BE2C (cell line): ENCODE data around the gene DSP.

Experiments used
- DNase-seq: peaks from one replicate; pipeline ENCODE4 v3.0.0-alpha.2; 2020
- H3K27me3 ChIP-seq: fragments of 250-450 bp; sonication (Bioruptor Pico); 2 replicates; pipeline ENCODE4 v1.5.1; 2020; ENCODE audit warnings: mild to moderate bottlenecking
- H3K36me3 ChIP-seq: fragments of 250-450 bp; sonication (Bioruptor Pico); 2 replicates; pipeline ENCODE4 v1.5.1; 2020; ENCODE audit warnings: mild to moderate bottlenecking
- H3K4me1 ChIP-seq: fragments of 250-450 bp; sonication (Bioruptor Pico); 2 replicates; pipeline ENCODE4 v1.5.1; 2020
- H3K4me3 ChIP-seq: 2 replicates; pipeline ENCODE4 v1.5.1; 2011; ENCODE audit warnings: low read depth, low read length
- H3K9me3 ChIP-seq: fragments of 250-450 bp; sonication (Bioruptor Pico); 2 replicates; pipeline ENCODE4 v1.5.1; 2020
- TF ChIP-seq, protein P1 (sequence below): IDR thresholded peaks from 2 replicates; pipeline ENCODE4 v1.5.1; 2012; ENCODE audit warnings: mild to moderate bottlenecking, low read depth, low read length

Gene DSP

DNA sequence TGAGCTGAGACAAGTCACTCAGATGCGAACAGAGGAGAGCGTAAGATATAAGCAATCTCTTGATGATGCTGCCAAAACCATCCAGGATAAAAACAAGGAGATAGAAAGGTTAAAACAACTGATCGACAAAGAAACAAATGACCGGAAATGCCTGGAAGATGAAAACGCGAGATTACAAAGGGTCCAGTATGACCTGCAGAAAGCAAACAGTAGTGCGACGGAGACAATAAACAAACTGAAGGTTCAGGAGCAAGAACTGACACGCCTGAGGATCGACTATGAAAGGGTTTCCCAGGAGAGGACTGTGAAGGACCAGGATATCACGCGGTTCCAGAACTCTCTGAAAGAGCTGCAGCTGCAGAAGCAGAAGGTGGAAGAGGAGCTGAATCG, 39.1 kb downstream of the DSP start:
- Histone ChIP-seq H3K27me3 (peaks cover 57% of the 10 kb centered on the region), H3K4me3 (no peak overlapping the region), H3K36me3 (no peaks in the 10 kb centered on the region), H3K4me1 (no peaks in the 10 kb centered on the region), H3K9me3 (no peaks in the 10 kb centered on the region)
- TF ChIP-seq, protein P1, sequence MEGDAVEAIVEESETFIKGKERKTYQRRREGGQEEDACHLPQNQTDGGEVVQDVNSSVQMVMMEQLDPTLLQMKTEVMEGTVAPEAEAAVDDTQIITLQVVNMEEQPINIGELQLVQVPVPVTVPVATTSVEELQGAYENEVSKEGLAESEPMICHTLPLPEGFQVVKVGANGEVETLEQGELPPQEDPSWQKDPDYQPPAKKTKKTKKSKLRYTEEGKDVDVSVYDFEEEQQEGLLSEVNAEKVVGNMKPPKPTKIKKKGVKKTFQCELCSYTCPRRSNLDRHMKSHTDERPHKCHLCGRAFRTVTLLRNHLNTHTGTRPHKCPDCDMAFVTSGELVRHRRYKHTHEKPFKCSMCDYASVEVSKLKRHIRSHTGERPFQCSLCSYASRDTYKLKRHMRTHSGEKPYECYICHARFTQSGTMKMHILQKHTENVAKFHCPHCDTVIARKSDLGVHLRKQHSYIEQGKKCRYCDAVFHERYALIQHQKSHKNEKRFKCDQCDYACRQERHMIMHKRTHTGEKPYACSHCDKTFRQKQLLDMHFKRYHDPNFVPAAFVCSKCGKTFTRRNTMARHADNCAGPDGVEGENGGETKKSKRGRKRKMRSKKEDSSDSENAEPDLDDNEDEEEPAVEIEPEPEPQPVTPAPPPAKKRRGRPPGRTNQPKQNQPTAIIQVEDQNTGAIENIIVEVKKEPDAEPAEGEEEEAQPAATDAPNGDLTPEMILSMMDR = no peak
- DNase-seq = no peak

DNA sequence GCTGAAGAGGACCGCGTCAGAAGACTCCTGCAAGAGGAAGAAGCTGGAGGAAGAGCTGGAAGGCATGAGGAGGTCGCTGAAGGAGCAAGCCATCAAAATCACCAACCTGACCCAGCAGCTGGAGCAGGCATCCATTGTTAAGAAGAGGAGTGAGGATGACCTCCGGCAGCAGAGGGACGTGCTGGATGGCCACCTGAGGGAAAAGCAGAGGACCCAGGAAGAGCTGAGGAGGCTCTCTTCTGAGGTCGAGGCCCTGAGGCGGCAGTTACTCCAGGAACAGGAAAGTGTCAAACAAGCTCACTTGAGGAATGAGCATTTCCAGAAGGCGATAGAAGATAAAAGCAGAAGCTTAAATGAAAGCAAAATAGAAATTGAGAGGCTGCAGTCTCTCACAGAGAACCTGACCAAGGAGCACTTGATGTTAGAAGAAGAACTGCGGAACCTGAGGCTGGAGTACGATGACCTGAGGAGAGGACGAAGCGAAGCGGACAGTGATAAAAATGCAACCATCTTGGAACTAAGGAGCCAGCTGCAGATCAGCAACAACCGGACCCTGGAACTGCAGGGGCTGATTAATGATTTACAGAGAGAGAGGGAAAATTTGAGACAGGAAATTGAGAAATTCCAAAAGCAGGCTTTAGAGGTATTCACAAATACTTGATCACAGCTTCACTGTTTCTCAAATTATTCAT, 39.6 kb downstream of the DSP start:
- H3K9me3 ChIP-seq = no peaks in the 10 kb centered on the region
- no peaks in the 10 kb centered on the region for H3K36me3 ChIP-seq
- TF ChIP-seq, protein P1 = no peak
- H3K4me3 ChIP-seq = no peak overlapping the region
- H3K27me3 ChIP-seq = peaks cover 53% of the 10 kb centered on the region
- no peaks in the 10 kb centered on the region for H3K4me1 ChIP-seq
- DNase-seq = no peak

DNA sequence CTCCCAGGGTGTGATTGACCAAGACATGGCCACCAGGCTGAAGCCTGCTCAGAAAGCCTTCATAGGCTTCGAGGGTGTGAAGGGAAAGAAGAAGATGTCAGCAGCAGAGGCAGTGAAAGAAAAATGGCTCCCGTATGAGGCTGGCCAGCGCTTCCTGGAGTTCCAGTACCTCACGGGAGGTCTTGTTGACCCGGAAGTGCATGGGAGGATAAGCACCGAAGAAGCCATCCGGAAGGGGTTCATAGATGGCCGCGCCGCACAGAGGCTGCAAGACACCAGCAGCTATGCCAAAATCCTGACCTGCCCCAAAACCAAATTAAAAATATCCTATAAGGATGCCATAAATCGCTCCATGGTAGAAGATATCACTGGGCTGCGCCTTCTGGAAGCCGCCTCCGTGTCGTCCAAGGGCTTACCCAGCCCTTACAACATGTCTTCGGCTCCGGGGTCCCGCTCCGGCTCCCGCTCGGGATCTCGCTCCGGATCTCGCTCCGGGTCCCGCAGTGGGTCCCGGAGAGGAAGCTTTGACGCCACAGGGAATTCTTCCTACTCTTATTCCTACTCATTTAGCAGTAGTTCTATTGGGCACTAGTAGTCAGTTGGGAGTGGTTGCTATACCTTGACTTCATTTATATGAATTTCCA, 43.9 kb downstream of the DSP start:
- no peaks in the 10 kb centered on the region for H3K36me3 ChIP-seq
- peaks cover 9% of the 10 kb centered on the region for H3K27me3 ChIP-seq
- TF ChIP-seq, protein P1 = no peak
- H3K4me3 ChIP-seq = no peak overlapping the region
- H3K4me1 ChIP-seq = no peaks in the 10 kb centered on the region
- DNase-seq = no peak
- H3K9me3 ChIP-seq = no peaks in the 10 kb centered on the region

DNA sequence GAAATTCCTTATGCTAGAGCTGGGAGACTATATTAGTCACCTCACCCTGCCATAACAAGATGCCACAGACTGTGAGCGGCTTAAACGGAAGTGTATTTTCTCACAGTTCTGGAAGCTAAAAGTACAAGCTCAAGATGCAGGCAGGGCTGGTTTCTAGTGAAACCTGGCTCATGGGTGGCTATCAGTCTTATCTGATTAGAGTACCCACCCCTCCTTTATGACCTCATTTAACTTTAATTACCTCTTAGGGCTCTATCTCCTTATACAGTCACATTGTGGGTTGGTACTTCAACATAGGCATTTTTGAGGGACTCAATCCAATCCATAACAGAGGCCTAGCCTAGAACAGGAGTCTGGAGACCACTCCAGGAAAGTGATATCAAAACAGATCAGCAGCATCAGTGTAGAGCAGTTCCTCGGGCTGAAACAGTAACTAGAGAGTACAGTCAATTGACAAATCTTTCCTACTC, 46.2 kb downstream of the DSP start:
- no peaks in the 10 kb centered on the region; the same call in 1 of the 2 replicates for H3K4me1 ChIP-seq
- no peak for DNase-seq
- H3K36me3 ChIP-seq = no peaks in the 10 kb centered on the region
- H3K27me3 ChIP-seq = no peaks in the 10 kb centered on the region; the same call in 1 of the 2 replicates
- no peaks in the 10 kb centered on the region for H3K9me3 ChIP-seq
- TF ChIP-seq, protein P1 = no peak
- H3K4me3 ChIP-seq = no peak overlapping the region

DNA sequence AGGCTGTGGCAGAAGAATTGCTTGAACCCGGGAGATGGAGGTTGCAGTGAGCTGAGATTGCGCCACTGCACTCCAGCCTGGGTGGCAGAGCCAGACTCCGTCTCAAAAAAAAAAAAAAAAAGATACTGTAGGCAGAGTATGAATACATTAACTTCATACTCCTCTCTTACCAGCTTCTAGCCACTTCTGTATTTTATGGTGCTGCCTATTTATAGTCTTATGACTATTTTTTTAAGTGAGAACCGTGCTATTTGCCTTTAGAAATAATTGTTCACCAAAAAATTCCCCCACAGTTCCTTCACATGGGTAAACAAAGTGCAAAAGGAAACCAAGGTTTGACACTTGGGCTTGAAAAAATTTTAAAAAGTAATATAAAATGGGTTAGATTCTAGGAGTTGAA, 47.0 kb downstream of the DSP start:
- Histone ChIP-seq H3K4me3 (no peak overlapping the region), H3K36me3 (no peaks in the 10 kb centered on the region), H3K9me3 (no peaks in the 10 kb centered on the region), H3K27me3 (no peaks in the 10 kb centered on the region; the same call in 1 of the 2 replicates), H3K4me1 (no peaks in the 10 kb centered on the region; the same call in 1 of the 2 replicates)
- TF ChIP-seq, protein P1 = no peak
- DNase-seq = no peak

DNA sequence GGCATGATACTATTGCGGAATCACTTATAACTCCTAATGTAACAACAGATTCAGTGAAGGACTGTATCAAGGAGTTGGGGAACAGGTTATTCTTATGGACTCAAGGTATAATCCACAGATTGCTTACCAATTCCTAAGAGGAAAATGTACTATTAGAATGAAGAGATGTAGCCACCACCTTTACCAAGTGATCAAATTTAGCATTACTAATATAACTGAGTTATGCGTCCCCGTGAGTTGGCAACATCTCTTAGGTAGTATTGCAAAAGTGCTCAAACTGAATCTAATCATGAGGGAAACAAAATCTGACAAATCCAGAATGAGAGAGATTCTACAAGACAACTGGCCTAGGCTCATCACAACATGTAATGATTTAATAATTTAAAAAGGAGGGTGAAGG, 47.8 kb downstream of the DSP start:
- Histone ChIP-seq H3K27me3 (no peaks in the 10 kb centered on the region; the same call in 1 of the 2 replicates), H3K9me3 (no peaks in the 10 kb centered on the region), H3K4me1 (no peaks in the 10 kb centered on the region; the same call in 1 of the 2 replicates), H3K4me3 (no peak overlapping the region), H3K36me3 (peaks cover 6% of the 10 kb centered on the region)
- TF ChIP-seq, protein P1 = no peak
- DNase-seq = no peak
